Tibial nerve (tissue), 3 donors: ENCODE measurements around the gene CST7.

ENCODE experiments used
- CTCF ChIP-seq, 5 experiments: fragments of 200-600 bp in 3 of 5; fragments of 450-650 bp in 2 of 5; sonication (generic) in 3 of 5; IDR thresholded peaks; one replicate each; pipeline ENCODE4 v1.5.1; 2016 to 2019; ENCODE audit warnings: antibody characterized with exemption in 5 of 5, mild to moderate bottlenecking in 3 of 5, moderate library complexity in 2 of 5
- POLR2A ChIP-seq, 2 donors: fragments of 450-650 bp; IDR thresholded peaks; one replicate each; pipeline ENCODE4 v1.6.1; 2017; ENCODE audit warnings: antibody characterized with exemption in 2 of 2, mild to moderate bottlenecking in 2 of 2, moderate library complexity in 2 of 2

GRCh38 chr20:24991897-24992486 lies 42.9 kb downstream of the CST7 start:
- TF ChIP-seq CTCF (IDR thresholded peaks at IDR 0.05) (no peak), POLR2A (IDR thresholded peaks at IDR 0.05) (no peak)
